Measurements from ENCODE around the gene MYLK2.

DNA sequence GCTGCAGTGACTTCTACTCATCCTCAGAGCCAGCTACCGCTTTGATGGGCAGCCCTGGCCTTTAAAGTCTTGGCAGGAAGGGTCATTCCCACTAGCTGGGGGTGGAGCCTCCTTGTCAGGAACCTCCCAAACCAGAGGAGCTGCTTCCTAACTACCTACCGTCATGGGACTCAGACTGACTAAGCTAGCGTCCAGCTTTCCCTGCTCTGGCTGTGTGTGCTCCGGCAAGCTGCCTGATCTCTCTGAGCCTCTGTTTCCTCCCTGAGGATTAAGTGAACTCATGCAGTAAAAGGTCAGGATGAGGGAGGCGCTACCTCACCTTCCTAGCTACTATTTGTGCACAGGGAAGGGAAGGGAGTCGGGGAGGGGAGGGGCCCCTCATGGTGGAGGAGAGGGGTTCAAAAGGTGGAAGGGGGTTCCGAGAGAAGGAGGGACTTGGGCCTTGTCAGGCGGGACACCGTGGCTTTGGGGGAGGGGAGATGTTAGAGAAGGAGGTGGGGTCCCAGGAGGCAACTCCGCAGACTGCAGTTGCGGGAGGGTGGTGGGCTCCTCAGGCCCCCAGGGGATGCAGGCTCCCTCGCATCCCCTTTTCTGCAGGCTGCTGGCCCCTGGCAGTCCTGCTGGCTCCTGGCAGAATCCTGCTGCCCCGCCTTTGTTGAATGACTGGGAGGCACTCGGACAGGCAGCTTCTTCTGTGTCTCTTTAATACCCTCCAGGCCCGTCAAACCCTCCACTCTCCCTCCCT is 41.4 kb downstream of the MYLK2 start:
- TF ChIP-seq, protein P1, sequence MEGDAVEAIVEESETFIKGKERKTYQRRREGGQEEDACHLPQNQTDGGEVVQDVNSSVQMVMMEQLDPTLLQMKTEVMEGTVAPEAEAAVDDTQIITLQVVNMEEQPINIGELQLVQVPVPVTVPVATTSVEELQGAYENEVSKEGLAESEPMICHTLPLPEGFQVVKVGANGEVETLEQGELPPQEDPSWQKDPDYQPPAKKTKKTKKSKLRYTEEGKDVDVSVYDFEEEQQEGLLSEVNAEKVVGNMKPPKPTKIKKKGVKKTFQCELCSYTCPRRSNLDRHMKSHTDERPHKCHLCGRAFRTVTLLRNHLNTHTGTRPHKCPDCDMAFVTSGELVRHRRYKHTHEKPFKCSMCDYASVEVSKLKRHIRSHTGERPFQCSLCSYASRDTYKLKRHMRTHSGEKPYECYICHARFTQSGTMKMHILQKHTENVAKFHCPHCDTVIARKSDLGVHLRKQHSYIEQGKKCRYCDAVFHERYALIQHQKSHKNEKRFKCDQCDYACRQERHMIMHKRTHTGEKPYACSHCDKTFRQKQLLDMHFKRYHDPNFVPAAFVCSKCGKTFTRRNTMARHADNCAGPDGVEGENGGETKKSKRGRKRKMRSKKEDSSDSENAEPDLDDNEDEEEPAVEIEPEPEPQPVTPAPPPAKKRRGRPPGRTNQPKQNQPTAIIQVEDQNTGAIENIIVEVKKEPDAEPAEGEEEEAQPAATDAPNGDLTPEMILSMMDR (IDR thresholded peaks at IDR 0.05), result no peak
- TF ChIP-seq POLR2A (IDR thresholded peaks at IDR 0.05) (no peak), POLR2AphosphoS5 (IDR thresholded peaks at IDR 0.05) (no peak), EP300 (IDR thresholded peaks at IDR 0.05; ENCODE audit: low read depth) (no peak)
